ENCODE data around the gene CEP170.
"Not testable (repeated sequence)": the region's sequence is repeated elsewhere in the genome, so short reads cannot be mapped to it uniquely, and the experiment has no call there.

GRCh38 chr1:243150906-243151305, 104.2 kb downstream of the CEP170 start:
- TF ChIP-seq CTCF (conservative IDR thresholded peaks at IDR 0.05; ENCODE audit: low read depth in 2 of 2); EZH2 (IDR thresholded peaks at IDR 0.05; ENCODE audit: low read depth, unreplicated experiment); ETS1 (IDR thresholded peaks at IDR 0.05); POLR2AphosphoS5 (IDR thresholded peaks at IDR 0.05; ENCODE audit: low read depth); EZH2phosphoT487 (IDR thresholded peaks at IDR 0.05; ENCODE audit: unreplicated experiment); REST (IDR thresholded peaks at IDR 0.05; ENCODE audit: unreplicated experiment); NANOG (IDR thresholded peaks at IDR 0.05; ENCODE audit: borderline replicate concordance); JUNB (IDR thresholded peaks at IDR 0.05; ENCODE audit: unreplicated experiment); CREB1 (CRISPR knock-in tag; IDR thresholded peaks at IDR 0.05; ENCODE audit: low read depth); ZNF331 (CRISPR knock-in tag; IDR thresholded peaks at IDR 0.05; ENCODE audit: low read depth); ZNF114 (CRISPR knock-in tag; IDR thresholded peaks at IDR 0.05); ZNF462 (CRISPR knock-in tag; IDR thresholded peaks at IDR 0.05); STAT1 (IDR thresholded peaks at IDR 0.05; ENCODE audit: unreplicated experiment): not testable (repeated sequence)

Measured in GM23338 (cell line).